ENCODE data around the gene CNTROB.
A peak's percentile ranks its signal among the peaks of the same experiment; 100 is the strongest.

CNTROB gene

GRCh38 chr17:7987112-7987893, 55.3 kb downstream of the CNTROB start:
- no peak for DNase-seq

- DNase-seq = no peak
Measured at GRCh38 chr17:7988750-7989178, 56.8 kb downstream of the CNTROB start.

- peak; percentile 88 for DNase-seq
Measured at GRCh38 chr17:7989781-7990655, 58.0 kb downstream of the CNTROB start.

- no peak for DNase-seq
Measured at GRCh38 chr17:7992516-7992915, 60.5 kb downstream of the CNTROB start.

- no peak for DNase-seq
Measured at GRCh38 chr17:7992924-7993323, 60.9 kb downstream of the CNTROB start.

- no peak for DNase-seq
Measured at GRCh38 chr17:7993972-7994589, 62.1 kb downstream of the CNTROB start.

- no peak for DNase-seq
Measured at GRCh38 chr17:7995724-7996123, 63.7 kb downstream of the CNTROB start.

- no peak for DNase-seq
Measured at GRCh38 chr17:7997186-7997585, 65.2 kb downstream of the CNTROB start.
